H4 (cell line): ENCODE results near the gene DOCK9. TPM values are rescaled to one million over a fixed set of nuclear protein-coding genes. Genes with fewer than 3 reads are reported as not detected.

Source experiments
- total RNA-seq: library from RNA; depleted of rRNA; stranded (reverse); fragments of >200 nt; shearing (Covaris generic); gene quantifications from 2 replicates; pipeline ENCODE4 v1.2.3, GENCODE V29; 2014; rRNA removed

Gene DOCK9
- total RNA-seq, 1 experiment from 2014 or later: 2.3 TPM

Other genes with a start within 250 kb of the DOCK9 start
- not detected in 2 replicates for gene SLC15A1, start 225.4 kb downstream of the DOCK9 start, total RNA-seq
- 24.0 and 29.8 TPM in 2 replicates for gene UBAC2, start 222.8 kb upstream of the DOCK9 start, total RNA-seq